Suppressor macrophage treated with lipopolysaccharide for 4 hours (primary cell): Measurements from ENCODE around the gene TMEM53.
"Not testable (repeated sequence)": the region's sequence is repeated elsewhere in the genome, so short reads cannot be mapped to it uniquely, and the experiment has no call there.

Source experiments
- DNase-seq: peaks from one replicate; pipeline ENCODE4 v3.0.0-alpha.2; 2020

TMEM53 gene

GRCh38 chr1:44674113-44675000, at the start of gene TMEM53, which contains the start of gene ARMH1:
Gene TMEM53 (minus strand): TSS chr1:44674481. CDS start chr1:44674391, 90 bp downstream.
Gene ARMH1 (plus strand): TSS chr1:44674714. CDS start chr1:44689698, 14,984 bp downstream.
- DNase-seq = peak; percentile 99

GRCh38 chr1:44723496-44724295, 49.4 kb upstream of the TMEM53 start:
- peak; percentile 76 for DNase-seq

GRCh38 chr1:44723064-44723463, 48.8 kb upstream of the TMEM53 start:
- DNase-seq = no peak

GRCh38 chr1:44721485-44722361, 47.4 kb upstream of the TMEM53 start:
- DNase-seq = peak; percentile 98

- DNase-seq = no peak
Measured at GRCh38 chr1:44720281-44720680, 46.0 kb upstream of the TMEM53 start.

- no peak for DNase-seq
Measured at GRCh38 chr1:44719318-44719717, 45.0 kb upstream of the TMEM53 start.

GRCh38 chr1:44718091-44718490, 43.8 kb upstream of the TMEM53 start:
- DNase-seq = no peak

GRCh38 chr1:44717653-44718052, 43.4 kb upstream of the TMEM53 start:
- DNase-seq = no peak

- no peak for DNase-seq
Measured at GRCh38 chr1:44717156-44717555, 42.9 kb upstream of the TMEM53 start.

- peak; percentile 85 for DNase-seq
Measured at GRCh38 chr1:44714944-44715571, 40.8 kb upstream of the TMEM53 start.

- no peak for DNase-seq
Measured at GRCh38 chr1:44714532-44714931, 40.3 kb upstream of the TMEM53 start.

- DNase-seq = no peak
Measured at GRCh38 chr1:44713321-44713781, 39.1 kb upstream of the TMEM53 start.

GRCh38 chr1:44707959-44708831, 33.9 kb upstream of the TMEM53 start:
- peak; percentile 81 for DNase-seq

GRCh38 chr1:44707112-44707881, 33.0 kb upstream of the TMEM53 start:
- DNase-seq = peak; percentile 21

GRCh38 chr1:44705938-44706337, 31.7 kb upstream of the TMEM53 start:
- no peak for DNase-seq

GRCh38 chr1:44705470-44705869, 31.2 kb upstream of the TMEM53 start:
- no peak for DNase-seq

GRCh38 chr1:44701141-44701573, 26.9 kb upstream of the TMEM53 start:
- no peak for DNase-seq

GRCh38 chr1:44700573-44700972, 26.3 kb upstream of the TMEM53 start:
- DNase-seq = no peak

GRCh38 chr1:44699375-44699774, 25.1 kb upstream of the TMEM53 start:
- DNase-seq = not testable (repeated sequence)

GRCh38 chr1:44698138-44698537, 23.9 kb upstream of the TMEM53 start:
- peak; percentile 76 for DNase-seq
